A549 (cell line): ENCODE results near the gene TNS1. TPM values are rescaled to one million over a fixed set of nuclear protein-coding genes. Genes with fewer than 3 reads are reported as not detected.
A peak's percentile ranks its signal among the peaks of the same experiment; 100 is the strongest.

Experiments used
- ATAC-seq, 2 experiments: fragments of 200-7000 bp in 1 of 2; fragments of >200 bp in 1 of 2; cut with Nextera tagmentation in 1 of 2; cut with Tn5 transposase in 1 of 2; 3 replicates each; pipeline versions ENCODE4 v1.8.0 to v1.9.1; 2018 to 2020; ENCODE audit warnings: mild to moderate bottlenecking in 1 of 2, moderate library complexity in 1 of 2
- CTCF ChIA-PET: fragments of 300-600 bp; sonication (Branson Sonifier 250); formaldehyde crosslinking; extraction: SDS; loops from one replicate; lab custom pipeline; 2021; ENCODE audit warnings: antibody characterized with exemption, inconsistent platforms; lab: Yijun Ruan, JAX
- POLR2A ChIA-PET: fragments of 350-600 bp; formaldehyde crosslinking; extraction: SDS; loops from one replicate; lab custom pipeline; 2021; ENCODE audit warnings: antibody characterized with exemption, inconsistent platforms; lab: Yijun Ruan, JAX
- DNase-seq, 2 experiments: peaks; one replicate each; pipeline versions ENCODE4 v3.0.0 to v3.0.0-alpha.2; 2011 to 2016; ENCODE audit warnings: low read depth in 1 of 2, low spot score in 1 of 2
- FAIRE-seq: peaks from 2 replicates; lab custom pipeline; 2011; peaks lifted over from hg19 to GRCh38; lab: Jason Lieb, UNC
- H3K27ac ChIP-seq, 2 experiments: fragments of >200 bp; sonication (Bioruptor Twin); formaldehyde crosslinking; 3 replicates each; pipeline ENCODE4 v1.5.1; 2016 to 2017
- H3K4me1 ChIP-seq: fragments of >200 bp; sonication (Bioruptor Twin); formaldehyde crosslinking; 3 replicates; pipeline ENCODE4 v1.6.1; 2016
- H3K4me2 ChIP-seq: fragments of >200 bp; sonication (Bioruptor Twin); formaldehyde crosslinking; 3 replicates; pipeline ENCODE4 v1.6.1; 2016
- H3K4me3 ChIP-seq: fragments of >200 bp; sonication (Bioruptor Twin); formaldehyde crosslinking; 3 replicates; pipeline ENCODE4 v1.5.1; 2016
- H3K9me3 ChIP-seq: fragments of >200 bp; sonication (Bioruptor Twin); formaldehyde crosslinking; 3 replicates; pipeline ENCODE4 v1.6.1; 2016
- CBX2 ChIP-seq: fragments of 200-600 bp; sonication (generic); IDR thresholded peaks from 2 replicates; pipeline ENCODE4 v1.6.1; 2016; ENCODE audit warnings: low read depth, mild to moderate bottlenecking, borderline replicate concordance
- ESRRA ChIP-seq: fragments of 150-350 bp; IDR thresholded peaks from 2 replicates; pipeline ENCODE4 v1.6.1; 2014; ENCODE audit warnings: mild to moderate bottlenecking, low read length, borderline replicate concordance
- FOXS1 ChIP-seq: fragments of 250-450 bp; sonication (Bioruptor Pico); IDR thresholded peaks from 2 replicates; pipeline ENCODE4 v1.5.0; 2020; ENCODE audit warnings: mild to moderate bottlenecking, moderate library complexity
- GATA3 ChIP-seq: IDR thresholded peaks from 2 replicates; pipeline ENCODE4 v1.6.1; 2012; ENCODE audit warnings: borderline replicate concordance
- HEYL ChIP-seq: fragments of 250-450 bp; sonication (Bioruptor Pico); IDR thresholded peaks from 2 replicates; pipeline ENCODE4 v1.8.0; 2021; ENCODE audit warnings: mild to moderate bottlenecking, moderate library complexity
- HOXB13 ChIP-seq: fragments of 250-450 bp; sonication (Bioruptor Pico); IDR thresholded peaks from 2 replicates; pipeline ENCODE4 v1.5.0; 2020; ENCODE audit warnings: low read depth, mild to moderate bottlenecking, moderate library complexity
- HOXB5 ChIP-seq: fragments of 250-450 bp; sonication (Bioruptor Pico); IDR thresholded peaks from 2 replicates; pipeline ENCODE4 v1.5.0; 2020; ENCODE audit warnings: mild to moderate bottlenecking, moderate library complexity
- JUN ChIP-seq, 2 experiments: fragments of >200 bp; sonication (Bioruptor Twin); formaldehyde crosslinking; IDR thresholded peaks; 2 replicates in 1 of 2; 3 replicates in 1 of 2; pipeline ENCODE4 v1.6.1; 2016 to 2017
- JUNB ChIP-seq: fragments of >200 bp; sonication (Bioruptor Twin); formaldehyde crosslinking; IDR thresholded peaks from 2 replicates; pipeline ENCODE4 v1.6.1; 2016
- MAFK ChIP-seq: fragments of 450-650 bp; IDR thresholded peaks from 2 replicates; pipeline ENCODE4 v1.6.1; 2014; ENCODE audit not compliant: partially characterized antibody
- NFE2L2 ChIP-seq: fragments of 150-350 bp; conservative IDR thresholded peaks from 2 replicates; pipeline ENCODE4 v1.6.1; 2014; ENCODE audit warnings: low read length
- POLR2AphosphoS2 ChIP-seq: conservative IDR thresholded peaks from 2 replicates; pipeline ENCODE4 v1.6.1; 2012; ENCODE audit warnings: low read length, improper control_type of control experiment, inconsistent platforms
- RAD21 ChIP-seq, 2 experiments: fragments of >200 bp in 1 of 2; sonication (Bioruptor Twin) in 1 of 2; formaldehyde crosslinking in 1 of 2; IDR thresholded peaks in 1 of 2; conservative IDR thresholded peaks in 1 of 2; 2 replicates in 1 of 2; 3 replicates in 1 of 2; pipeline ENCODE4 v1.6.1; 2012 to 2018; ENCODE audit warnings: inconsistent platforms in 1 of 2
- RCOR1 ChIP-seq: fragments of 150-350 bp; IDR thresholded peaks from 2 replicates; pipeline ENCODE4 v1.6.1; 2014; ENCODE audit warnings: antibody characterized with exemption, low read length, low read depth
- RNF2 ChIP-seq: fragments of 200-600 bp; sonication (generic); IDR thresholded peaks from 2 replicates; pipeline ENCODE4 v1.6.1; 2016; ENCODE audit warnings: low read depth, mild to moderate bottlenecking, antibody characterized with exemption, moderate library complexity, borderline replicate concordance
- SMC3 ChIP-seq: fragments of >200 bp; sonication (Bioruptor Twin); formaldehyde crosslinking; IDR thresholded peaks from 3 replicates; pipeline ENCODE4 v1.6.1; 2018; ENCODE audit warnings: inconsistent platforms
- TFCP2L1 ChIP-seq: fragments of 250-450 bp; sonication (Bioruptor Pico); IDR thresholded peaks from 2 replicates; pipeline ENCODE4 v1.5.0; 2021; ENCODE audit warnings: mild to moderate bottlenecking
- ZFP36 ChIP-seq: fragments of 450-650 bp; IDR thresholded peaks from 2 replicates; pipeline ENCODE4 v1.6.1; 2014; ENCODE audit warnings: borderline replicate concordance; ENCODE audit not compliant: partially characterized antibody
- ZNF302 ChIP-seq: fragments of 250-450 bp; sonication (Bioruptor Pico); IDR thresholded peaks from 2 replicates; pipeline ENCODE4 v1.9.0; 2021; ENCODE audit warnings: inconsistent platforms, mild to moderate bottlenecking, moderate library complexity
- WGBS: methylation state at CpG from one replicate; pipeline ENCODE4 v1.1.6; 2017; ENCODE audit errors: missing lambda C conversion rate; 5-methylcytosine and 5-hydroxymethylcytosine counted together
- polyA plus RNA-seq, 4 experiments: library from polyadenylated mRNA; depleted of rRNA in 3 of 4; stranded (reverse); fragments of >200 nt; fragmentation: RNase III in 1 of 4; extraction: RNeasy Plus Mini Kit Qiagen cat#74134 plus additional on column Dnase treatment in 1 of 4; gene quantifications; 2 replicates in 3 of 4; 3 replicates in 1 of 4; pipeline ENCODE4 v1.2.3, GENCODE V29; 2011 to 2017
- TF ChIP-seq, protein P1 (sequence below): IDR thresholded peaks from 2 replicates; pipeline ENCODE4 v1.6.1; 2012; ENCODE audit warnings: low read depth, borderline replicate concordance
- TF ChIP-seq, protein P2 (sequence below): fragments of 250-450 bp; sonication (Bioruptor Pico); IDR thresholded peaks from 2 replicates; pipeline ENCODE4 v1.5.0; 2020; ENCODE audit warnings: low read depth, mild to moderate bottlenecking, moderate library complexity
- TF ChIP-seq, protein P3 (sequence below): fragments of 150-350 bp; IDR thresholded peaks from 2 replicates; pipeline ENCODE4 v1.6.1; 2014; ENCODE audit warnings: low read depth, mild to moderate bottlenecking, low read length

Gene TNS1
- polyA plus RNA-seq, 2 of the 4 experiments (the other 2 are of a cell fraction), result 4.9 to 10.6 TPM

DNA sequence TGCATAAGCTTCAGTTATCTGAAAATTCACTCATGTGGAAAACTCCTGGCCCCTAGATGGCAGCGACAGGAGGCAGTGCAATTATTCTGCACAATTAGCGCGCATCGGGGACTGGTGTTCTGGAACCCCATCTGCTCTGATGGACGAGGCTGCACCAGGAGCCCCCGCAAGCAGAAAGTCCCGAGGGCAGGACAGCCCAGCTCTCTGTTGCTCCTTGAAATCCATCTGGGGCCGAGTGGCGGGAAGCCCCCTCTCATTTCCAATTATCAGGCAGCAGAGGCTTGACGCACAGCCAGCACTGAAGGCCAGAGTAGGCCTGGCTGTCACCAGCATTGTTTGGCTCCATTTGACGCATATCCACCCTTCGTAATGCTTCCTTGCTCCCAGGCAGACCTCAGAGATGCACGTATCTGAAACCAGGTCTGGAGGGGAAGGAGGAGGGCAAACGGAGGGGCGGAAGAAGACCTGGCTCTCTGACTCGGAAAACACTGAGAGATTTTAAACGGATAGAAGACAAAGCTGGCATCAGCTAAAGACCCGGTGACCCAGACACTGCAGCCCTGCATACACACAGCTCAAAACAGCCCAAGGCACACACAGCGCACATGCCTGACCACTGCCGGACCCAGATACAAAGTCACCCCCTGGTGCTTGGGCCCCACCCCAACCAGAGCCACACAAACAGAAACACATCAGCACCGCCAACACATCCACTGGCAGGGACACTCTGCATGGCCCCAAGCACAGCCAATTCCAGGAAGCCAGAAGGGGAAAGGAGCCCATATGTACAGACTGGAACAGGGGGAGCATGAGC, 69.8 kb downstream of the TNS1 start:
- Histone ChIP-seq H3K4me1 (peaks cover 91% of the 10 kb centered on the region), H3K9me3 (no peaks in the 10 kb centered on the region), H3K4me2 (peak overlapping the region; percentile 74), H3K4me3 (no peak overlapping the region), H3K27ac (peak overlapping the region; percentile 72 to 88)
- 79% methylated on average over 21 of the region's 21 CpGs for WGBS
- ChIA-PET POLR2A (no interaction called here), CTCF (interaction anchor here (0.7 to 4.2 kb wide), 21 partner anchors 10 to 147 kb away, joined by 3 to 23 read pairs (median 5); no protein-coding TSS in a partner anchor)
- DNase-seq (no peak), FAIRE-seq (no peak), ATAC-seq (no peak)
- TF ChIP-seq MAFK, result no peak
- 0 out of 5 replicates have a peak, but pooled peaks of 1 of the 2 experiments have one; percentile 12 for TF ChIP-seq RAD21 (conservative IDR thresholded peaks at IDR 0.05 in 1 of 2, IDR thresholded peaks at IDR 0.05 in 1 of 2)

DNA sequence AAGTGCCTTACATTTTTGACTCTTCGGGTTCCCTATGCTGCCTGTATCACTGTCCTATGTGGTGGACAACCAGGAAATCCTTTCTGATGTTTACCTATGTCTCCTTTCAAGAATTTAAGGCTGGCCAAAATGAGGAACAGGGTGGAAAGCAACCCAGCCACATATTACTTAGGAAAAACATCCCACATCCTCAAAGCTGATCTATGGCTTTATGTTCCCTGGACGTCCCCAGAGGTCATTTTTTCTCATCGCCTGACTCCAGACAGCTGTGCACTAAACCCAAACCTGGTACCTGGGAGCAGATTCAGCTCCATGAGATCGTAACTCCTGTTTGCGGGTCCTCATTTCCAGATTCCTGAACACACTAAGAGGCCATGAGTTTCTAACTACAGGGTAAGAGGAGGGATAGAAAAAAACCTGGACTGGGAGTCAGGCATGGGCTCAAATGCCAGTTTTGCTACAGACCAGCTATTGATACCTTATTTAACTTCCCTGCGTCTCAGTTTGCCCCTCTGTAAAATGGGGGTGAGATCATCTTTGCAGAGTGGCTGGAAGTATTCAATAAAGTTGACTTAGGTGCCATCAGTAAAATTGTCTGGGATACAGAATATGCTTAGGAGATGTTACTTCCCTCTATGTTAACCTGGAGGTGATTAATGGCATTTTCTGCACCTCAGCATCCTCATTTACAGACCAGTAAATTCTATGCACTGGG, 70.8 kb downstream of the TNS1 start:
- peak overlapping the region in 1 of 2 experiments; percentile 27; a peak in 2 of 6 replicates for H3K27ac ChIP-seq
- WGBS, result 68% methylated on average over 6 of the region's 6 CpGs
- POLR2A ChIA-PET, result no interaction called here
- H3K4me1 ChIP-seq, result peaks cover 85% of the 10 kb centered on the region
- H3K9me3 ChIP-seq, result no peaks in the 10 kb centered on the region
- no peak overlapping the region for H3K4me3 ChIP-seq
- DNase-seq (no peak), FAIRE-seq (no peak), ATAC-seq (no peak)
- TF ChIP-seq RNF2 (no peak), CBX2 (no peak), ZFP36 (no peak), HEYL (CRISPR knock-in tag) (no peak), ZNF302 (CRISPR knock-in tag) (no peak), JUN (IDR thresholded peaks at IDR 0.05) (no peak), POLR2AphosphoS2 (no peak), RCOR1 (no peak), HOXB13 (CRISPR knock-in tag) (no peak), SMC3 (no peak), TFCP2L1 (CRISPR knock-in tag) (no peak), GATA3 (no peak), HOXB5 (CRISPR knock-in tag) (no peak), FOXS1 (CRISPR knock-in tag) (no peak), JUNB (no peak), NFE2L2 (no peak), ESRRA (no peak)
- TF ChIP-seq, protein P1, sequence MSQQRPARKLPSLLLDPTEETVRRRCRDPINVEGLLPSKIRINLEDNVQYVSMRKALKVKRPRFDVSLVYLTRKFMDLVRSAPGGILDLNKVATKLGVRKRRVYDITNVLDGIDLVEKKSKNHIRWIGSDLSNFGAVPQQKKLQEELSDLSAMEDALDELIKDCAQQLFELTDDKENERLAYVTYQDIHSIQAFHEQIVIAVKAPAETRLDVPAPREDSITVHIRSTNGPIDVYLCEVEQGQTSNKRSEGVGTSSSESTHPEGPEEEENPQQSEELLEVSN, result no peak
- TF ChIP-seq, protein P2, sequence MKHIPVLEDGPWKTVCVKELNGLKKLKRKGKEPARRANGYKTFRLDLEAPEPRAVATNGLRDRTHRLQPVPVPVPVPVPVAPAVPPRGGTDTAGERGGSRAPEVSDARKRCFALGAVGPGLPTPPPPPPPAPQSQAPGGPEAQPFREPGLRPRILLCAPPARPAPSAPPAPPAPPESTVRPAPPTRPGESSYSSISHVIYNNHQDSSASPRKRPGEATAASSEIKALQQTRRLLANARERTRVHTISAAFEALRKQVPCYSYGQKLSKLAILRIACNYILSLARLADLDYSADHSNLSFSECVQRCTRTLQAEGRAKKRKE (CRISPR knock-in tag), result no peak
- TF ChIP-seq, protein P3, sequence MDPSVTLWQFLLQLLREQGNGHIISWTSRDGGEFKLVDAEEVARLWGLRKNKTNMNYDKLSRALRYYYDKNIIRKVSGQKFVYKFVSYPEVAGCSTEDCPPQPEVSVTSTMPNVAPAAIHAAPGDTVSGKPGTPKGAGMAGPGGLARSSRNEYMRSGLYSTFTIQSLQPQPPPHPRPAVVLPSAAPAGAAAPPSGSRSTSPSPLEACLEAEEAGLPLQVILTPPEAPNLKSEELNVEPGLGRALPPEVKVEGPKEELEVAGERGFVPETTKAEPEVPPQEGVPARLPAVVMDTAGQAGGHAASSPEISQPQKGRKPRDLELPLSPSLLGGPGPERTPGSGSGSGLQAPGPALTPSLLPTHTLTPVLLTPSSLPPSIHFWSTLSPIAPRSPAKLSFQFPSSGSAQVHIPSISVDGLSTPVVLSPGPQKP, result no peak
- no peak overlapping the region for H3K4me2 ChIP-seq
- CTCF ChIA-PET, result interaction anchor here (0.7 to 4.2 kb wide), 17 partner anchors 10 to 146 kb away, joined by 3 to 23 read pairs (median 5); no protein-coding TSS in a partner anchor
